Mammary epithelial cell (primary cell): Measurements from ENCODE around the gene DGKD.

Source experiments
- CTCF ChIP-seq, 2 donors: IDR thresholded peaks in 1 of 2; conservative IDR thresholded peaks in 1 of 2; 2 replicates each; pipeline ENCODE4 v1.5.1; 2011 to 2012; ENCODE audit warnings: inconsistent platforms in 2 of 2, low read length in 2 of 2, mild to moderate bottlenecking in 2 of 2, control low read depth in 1 of 2, low read depth in 1 of 2; ENCODE audit not compliant: insufficient read depth in 1 of 2; ENCODE audit errors: extremely low read depth in 1 of 2
- EZH2 ChIP-seq: IDR thresholded peaks from 2 replicates; pipeline ENCODE4 v1.6.1; 2012; ENCODE audit warnings: low read length, inconsistent platforms, borderline replicate concordance

- TF ChIP-seq EZH2 (no peak), CTCF (conservative IDR thresholded peaks at IDR 0.05 in 1 of 2, IDR thresholded peaks at IDR 0.05 in 1 of 2; ENCODE audit: extremely low read depth in 1 of 2, insufficient read depth in 1 of 2, low read depth in 1 of 2, low read length in 2 of 2) (no peak)
These were observed 15.4 kb upstream of the DGKD start for GRCh38 chr2:233338812-233339368.
